Measurements from ENCODE around the gene INTS14. TPM values are rescaled to one million over a fixed set of nuclear protein-coding genes. Genes with fewer than 3 reads are reported as not detected.

INTS14 gene
- total RNA-seq, 1 experiment from 2014 or later, result 44.7 TPM

GRCh38 chr15:65651831-65652749 lies 41.2 kb upstream of the INTS14 start:
- H3K9me3 Mint-ChIP-seq, result no peaks in the 10 kb centered on the region
- H3K9me3 ChIP-seq (ENCODE audit: control insufficient read depth, low read depth, low read length), result no peaks in the 10 kb centered on the region
- no peak overlapping the region; a peak in 2 of 7 replicates for H3K27ac Mint-ChIP-seq
- no peaks in the 10 kb centered on the region for H4K20me1 ChIP-seq (ENCODE audit: control insufficient read depth, insufficient read depth, insufficient read length)
- H3K23ac ChIP-seq (ENCODE audit: insufficient read length, low read depth, low read length), result no peak overlapping the region
- H3K18ac ChIP-seq (ENCODE audit: insufficient read length, low read depth, low read length), result no peak overlapping the region
- H2BK15ac ChIP-seq (ENCODE audit: low read depth, low read length), result no peak overlapping the region
- no peaks in the 10 kb centered on the region for H3K23me2 ChIP-seq (ENCODE audit: insufficient read length, low read depth, low read length, poor library complexity, severe bottlenecking)
- no peak overlapping the region for H2BK12ac ChIP-seq (ENCODE audit: insufficient read length, low read depth, low read length)
- H2BK20ac ChIP-seq (ENCODE audit: low read depth, low read length, poor library complexity, severe bottlenecking), result no peak overlapping the region
- H2BK120ac ChIP-seq (ENCODE audit: low read depth, low read length, poor library complexity, severe bottlenecking), result no peak overlapping the region
- TF ChIP-seq, protein P1, sequence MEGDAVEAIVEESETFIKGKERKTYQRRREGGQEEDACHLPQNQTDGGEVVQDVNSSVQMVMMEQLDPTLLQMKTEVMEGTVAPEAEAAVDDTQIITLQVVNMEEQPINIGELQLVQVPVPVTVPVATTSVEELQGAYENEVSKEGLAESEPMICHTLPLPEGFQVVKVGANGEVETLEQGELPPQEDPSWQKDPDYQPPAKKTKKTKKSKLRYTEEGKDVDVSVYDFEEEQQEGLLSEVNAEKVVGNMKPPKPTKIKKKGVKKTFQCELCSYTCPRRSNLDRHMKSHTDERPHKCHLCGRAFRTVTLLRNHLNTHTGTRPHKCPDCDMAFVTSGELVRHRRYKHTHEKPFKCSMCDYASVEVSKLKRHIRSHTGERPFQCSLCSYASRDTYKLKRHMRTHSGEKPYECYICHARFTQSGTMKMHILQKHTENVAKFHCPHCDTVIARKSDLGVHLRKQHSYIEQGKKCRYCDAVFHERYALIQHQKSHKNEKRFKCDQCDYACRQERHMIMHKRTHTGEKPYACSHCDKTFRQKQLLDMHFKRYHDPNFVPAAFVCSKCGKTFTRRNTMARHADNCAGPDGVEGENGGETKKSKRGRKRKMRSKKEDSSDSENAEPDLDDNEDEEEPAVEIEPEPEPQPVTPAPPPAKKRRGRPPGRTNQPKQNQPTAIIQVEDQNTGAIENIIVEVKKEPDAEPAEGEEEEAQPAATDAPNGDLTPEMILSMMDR (conservative IDR thresholded peaks at IDR 0.05), result no peak
- no peak overlapping the region for H3K56ac ChIP-seq (ENCODE audit: insufficient read length, low read depth, low read length)
- no peak overlapping the region for H3K9ac ChIP-seq (ENCODE audit: extremely low read depth, insufficient read length, low read length)
- DNase-seq, result no peak
- no peaks in the 10 kb centered on the region for H3K27me3 Mint-ChIP-seq (ENCODE audit: low read depth)
- H2AK5ac ChIP-seq (ENCODE audit: insufficient read length, low read length), result no peak overlapping the region
- H2AFZ ChIP-seq (ENCODE audit: low read length), result no peak overlapping the region
- H3K79me1 ChIP-seq (ENCODE audit: insufficient read depth, low read depth, low read length, poor library complexity, severe bottlenecking), result no peaks in the 10 kb centered on the region
- no peak overlapping the region for H2BK5ac ChIP-seq (ENCODE audit: insufficient read length, low read length)
- no peak overlapping the region for H4K91ac ChIP-seq (ENCODE audit: insufficient read length, low read depth, low read length)
- H3K36me3 Mint-ChIP-seq (ENCODE audit: insufficient read depth in 1 of 3, low read depth in 3 of 3), result no peaks in the 10 kb centered on the region
- WGBS (ENCODE audit: extremely low coverage, insufficient read length, low lambda C conversion rate), result no CpG with 5 or more reads among the region's 11 CpGs
- peaks cover 6% of the 10 kb centered on the region in 2 experiments for H3K4me1 Mint-ChIP-seq
- H3K27ac ChIP-seq (ENCODE audit: insufficient read length, low read depth, low read length), result no peak overlapping the region
- H4K8ac ChIP-seq (replicated peaks; ENCODE audit: insufficient read length, low read depth, low read length), result no peak overlapping the region
- no peaks in the 10 kb centered on the region for H3K4me1 ChIP-seq (ENCODE audit: insufficient read depth, low read length)
- no peaks in the 10 kb centered on the region for H3K27me3 ChIP-seq (ENCODE audit: insufficient read depth, low read length)
- no peak overlapping the region for H3K4me3 Mint-ChIP-seq
- no peak overlapping the region for H3T11ph ChIP-seq (ENCODE audit: low read length)
- no peaks in the 10 kb centered on the region for H3K79me2 ChIP-seq (ENCODE audit: insufficient read depth, low read length)
- H3K14ac ChIP-seq (ENCODE audit: insufficient read depth, low read length), result no peak overlapping the region
- H3K4me2 ChIP-seq (ENCODE audit: insufficient read depth, insufficient read length, low read length), result no peak overlapping the region
- H4K5ac ChIP-seq (ENCODE audit: insufficient read length, low read depth, low read length), result no peak overlapping the region
- no peak overlapping the region for H3K4ac ChIP-seq (ENCODE audit: low read depth, low read length)
